GM23338 (cell line): ENCODE data around the gene GEMIN8. TPM values are rescaled to one million over a fixed set of nuclear protein-coding genes. Genes with fewer than 3 reads are reported as not detected.

ENCODE experiments used
- ATAC-seq: fragments of 200-7000 bp; cut with Tn5 transposase; 3 replicates; pipeline ENCODE4 v1.9.1; 2020
- DNase-seq: peaks from one replicate; pipeline ENCODE4 v3.0.0-alpha.2; 2015; ENCODE audit warnings: low spot score
- H2AFZ ChIP-seq: fragments of 200-600 bp; sonication (generic); 2 replicates; pipeline ENCODE4 v1.8.0; 2016; ENCODE audit warnings: antibody characterized with exemption, mild to moderate bottlenecking, moderate library complexity
- H3F3A ChIP-seq: fragments of 200-600 bp; sonication (generic); replicated peaks from 2 replicates; pipeline ENCODE4 v1.8.0; 2017; ENCODE audit warnings: antibody characterized with exemption, mixed run types, low read depth
- H3K27ac ChIP-seq: fragments of 200-600 bp; sonication (generic); 2 replicates; pipeline ENCODE4 v1.6.1; 2016; ENCODE audit warnings: low read depth
- H3K27me3 ChIP-seq: fragments of 200-600 bp; sonication (generic); 2 replicates; pipeline ENCODE4 v1.8.0; 2016; ENCODE audit warnings: mild to moderate bottlenecking, mixed run types, moderate library complexity; ENCODE audit not compliant: insufficient read depth
- H3K36me3 ChIP-seq: fragments of 200-600 bp; sonication (generic); 2 replicates; pipeline ENCODE4 v1.8.0; 2016; ENCODE audit warnings: mild to moderate bottlenecking; ENCODE audit not compliant: insufficient read depth
- H3K4me1 ChIP-seq: fragments of 200-600 bp; sonication (generic); 2 replicates; pipeline ENCODE4 v1.8.0; 2016; ENCODE audit warnings: mild to moderate bottlenecking, moderate library complexity; ENCODE audit not compliant: insufficient read depth
- H3K4me2 ChIP-seq: fragments of 200-600 bp; sonication (generic); 2 replicates; pipeline ENCODE4 v1.7.1; 2017; ENCODE audit warnings: mixed run types
- H3K4me3 ChIP-seq: fragments of 200-600 bp; sonication (generic); 2 replicates; pipeline ENCODE4 v1.6.1; 2016; ENCODE audit warnings: mixed run types
- H3K79me2 ChIP-seq: fragments of 200-600 bp; sonication (generic); replicated peaks from 2 replicates; pipeline ENCODE4 v1.8.0; 2017; ENCODE audit warnings: mild to moderate bottlenecking; ENCODE audit not compliant: insufficient read depth
- H3K9me2 ChIP-seq: fragments of 200-600 bp; sonication (generic); 2 replicates; pipeline ENCODE4 v1.8.0; 2017; ENCODE audit not compliant: insufficient read depth
- H4K20me1 ChIP-seq: fragments of 200-600 bp; sonication (generic); replicated peaks from 2 replicates; pipeline ENCODE4 v1.8.0; 2017; ENCODE audit warnings: mild to moderate bottlenecking; ENCODE audit not compliant: insufficient read depth
- H3K27ac Mint-ChIP-seq: 2 replicates; pipeline ENCODE4 v1.8.0; 2020; ENCODE audit warnings: inconsistent platforms, mild to moderate bottlenecking, moderate library complexity, mixed read lengths
- H3K27me3 Mint-ChIP-seq: 3 replicates; pipeline ENCODE4 v1.8.0; 2022; ENCODE audit warnings: low read depth, mild to moderate bottlenecking, moderate library complexity, mixed read lengths, inconsistent platforms; ENCODE audit not compliant: insufficient read depth, poor library complexity
- H3K36me3 Mint-ChIP-seq: 3 replicates; pipeline ENCODE4 v1.8.0; 2021; ENCODE audit warnings: low read depth, mild to moderate bottlenecking, inconsistent platforms, moderate library complexity, mixed read lengths
- H3K4me1 Mint-ChIP-seq: 3 replicates; pipeline ENCODE4 v1.8.0; 2020; ENCODE audit warnings: mild to moderate bottlenecking, inconsistent platforms, mixed read lengths
- H3K4me3 Mint-ChIP-seq: 3 replicates; pipeline ENCODE4 v1.8.0; 2021; ENCODE audit warnings: moderate library complexity, mild to moderate bottlenecking, inconsistent platforms, mixed read lengths
- H3K9me3 Mint-ChIP-seq: 3 replicates; pipeline ENCODE4 v1.8.0; 2020; ENCODE audit warnings: moderate library complexity, mild to moderate bottlenecking, inconsistent platforms, mixed read lengths
- CTCF ChIP-seq, 2 experiments: fragments of 200-600 bp in 1 of 2; sonication (generic) in 1 of 2; conservative IDR thresholded peaks; 2 replicates each; pipeline versions ENCODE4 v1.5.1 to v1.6.1; 2016 to 2017; ENCODE audit warnings: antibody characterized with exemption in 2 of 2, low read depth in 2 of 2, mild to moderate bottlenecking in 2 of 2, moderate library complexity in 1 of 2
- EZH2phosphoT487 ChIP-seq: fragments of 200-600 bp; sonication (generic); IDR thresholded peaks from one replicate; pipeline ENCODE4 v1.8.1; 2018; ENCODE audit warnings: antibody characterized with exemption; ENCODE audit not compliant: unreplicated experiment
- JUNB ChIP-seq: IDR thresholded peaks from one replicate; pipeline ENCODE4 v1.6.1; 2016; ENCODE audit warnings: antibody characterized with exemption; ENCODE audit not compliant: unreplicated experiment
- POLR2AphosphoS5 ChIP-seq: IDR thresholded peaks from 2 replicates; pipeline ENCODE4 v1.6.1; 2016; ENCODE audit warnings: antibody characterized with exemption, low read depth
- REST ChIP-seq: IDR thresholded peaks from one replicate; pipeline ENCODE4 v1.6.1; 2018; ENCODE audit warnings: antibody characterized with exemption; ENCODE audit not compliant: unreplicated experiment
- STAT1 ChIP-seq: IDR thresholded peaks from one replicate; pipeline ENCODE4 v1.6.1; 2016; ENCODE audit warnings: antibody characterized with exemption; ENCODE audit not compliant: unreplicated experiment
- ZNF114 ChIP-seq: fragments of 250-450 bp; sonication (Bioruptor Pico); IDR thresholded peaks from 2 replicates; pipeline ENCODE4 v1.5.0; 2020; ENCODE audit warnings: mild to moderate bottlenecking, moderate library complexity
- ZNF462 ChIP-seq: fragments of 250-450 bp; sonication (Bioruptor Pico); IDR thresholded peaks from 2 replicates; pipeline ENCODE4 v1.5.0; 2020; ENCODE audit warnings: mild to moderate bottlenecking, moderate library complexity
- polyA plus RNA-seq: library from polyadenylated mRNA; unstranded; fragments of >200 nt; fragmentation: Nextera tagmentation; extraction: Ambion mirVana; gene quantifications from 2 replicates; pipeline ENCODE4 v1.2.1, GENCODE V29; 2016
- total RNA-seq: library from RNA; depleted of rRNA; stranded (reverse); fragments of >200 nt; shearing (Covaris generic); gene quantifications from 2 replicates; pipeline ENCODE4 v1.2.3, GENCODE V29; 2014

The GEMIN8 gene
- total and polyA plus RNA-seq, 2 experiments from 2014 or later = 16.5 to 19.9 TPM

- no peak for TF ChIP-seq EZH2phosphoT487
- TF ChIP-seq ZNF114 = no peak
- no peak for TF ChIP-seq CTCF (conservative IDR thresholded peaks at IDR 0.05; ENCODE audit: low read depth in 2 of 2)
Measured at GRCh38 chrX:14015294-14015693, 14.4 kb downstream of the GEMIN8 start (continued).

- Mint-ChIP-seq H3K4me3 (no peak overlapping the region), H3K27ac (no peak overlapping the region), H3K36me3 (peaks cover 6% of the 10 kb centered on the region), H3K27me3 (no peaks in the 10 kb centered on the region), H3K9me3 (no peaks in the 10 kb centered on the region), H3K4me1 (no peaks in the 10 kb centered on the region)
- Histone ChIP-seq H2AFZ (no peak overlapping the region), H3K4me1 (no peaks in the 10 kb centered on the region), H3K79me2 (no peaks in the 10 kb centered on the region), H3K36me3 (no peaks in the 10 kb centered on the region), H3K27ac (no peak overlapping the region), H3F3A (no peaks in the 10 kb centered on the region), H3K27me3 (no peaks in the 10 kb centered on the region), H4K20me1 (no peaks in the 10 kb centered on the region), H3K4me3 (no peak overlapping the region), H3K9me2 (no peaks in the 10 kb centered on the region), H3K4me2 (no peak overlapping the region)
- ATAC-seq = no peak
- no peak for TF ChIP-seq ZNF462 (CRISPR knock-in tag)
- TF ChIP-seq JUNB = no peak
- TF ChIP-seq ZNF114 = no peak
- TF ChIP-seq POLR2AphosphoS5 = no peak
- TF ChIP-seq REST = no peak
- TF ChIP-seq CTCF (conservative IDR thresholded peaks at IDR 0.05; ENCODE audit: low read depth in 2 of 2) = no peak
- no peak for TF ChIP-seq STAT1
- no peak for DNase-seq
Measured at GRCh38 chrX:14014526-14014925, 15.2 kb downstream of the GEMIN8 start.
